GM10266 (cell line): ENCODE measurements around the gene TECPR2.
"Not testable (repeated sequence)": the region's sequence is repeated elsewhere in the genome, so short reads cannot be mapped to it uniquely, and the experiment has no call there.

Experiments
- DNase-seq: peaks from one replicate; pipeline ENCODE4 v3.0.0; 2012; ENCODE audit errors: extremely low spot score
- CTCF ChIP-seq: IDR thresholded peaks from 2 replicates; pipeline ENCODE4 v1.5.1; 2012; ENCODE audit warnings: mild to moderate bottlenecking, low read depth; ENCODE audit not compliant: control insufficient read depth, insufficient read depth; ENCODE audit errors: missing control alignments

Gene TECPR2

GRCh38 chr14:102516531-102517391, 154.0 kb downstream of the TECPR2 start:
- peak; percentile 89 for DNase-seq

GRCh38 chr14:102517392-102518062, 154.8 kb downstream of the TECPR2 start:
- peak; percentile 65 for DNase-seq
- TF ChIP-seq CTCF: no peak

More at GRCh38 chr14:102516531-102517391, 154.0 kb downstream of the TECPR2 start:
- peak; percentile 96 for TF ChIP-seq CTCF

GRCh38 chr14:102518063-102518648, 155.4 kb downstream of the TECPR2 start:
- TF ChIP-seq CTCF: no peak
- no peak for DNase-seq

- DNase-seq: not testable (repeated sequence)
Measured at GRCh38 chr14:102519709-102520108, 157.0 kb downstream of the TECPR2 start.

GRCh38 chr14:102523200-102523568, 160.4 kb downstream of the TECPR2 start:
- DNase-seq: no peak
- no peak for TF ChIP-seq CTCF

GRCh38 chr14:102523569-102524450, 161.1 kb downstream of the TECPR2 start:
- DNase-seq: no peak

More at GRCh38 chr14:102523569-102524450, 161.1 kb downstream of the TECPR2 start:
- no peak for TF ChIP-seq CTCF
